Stimulated activated naive CD8-positive, alpha-beta T cell treated with anti-CD3 and anti-CD28 coated beads, Interleukin-15, Interleukin-2, amounts not matched to agents 100 U/mL and 50 U/mL, for 24 hours (primary cell): ENCODE results near the gene KCNMA1.

Experiments used
- ATAC-seq: fragments of 150-1000 bp; cut with Tn5 transposase; one replicate; pipeline ENCODE4 v1.10.0; 2021
- DNase-seq: peaks from one replicate; pipeline ENCODE4 v3.0.0; 2021

KCNMA1 gene

DNA sequence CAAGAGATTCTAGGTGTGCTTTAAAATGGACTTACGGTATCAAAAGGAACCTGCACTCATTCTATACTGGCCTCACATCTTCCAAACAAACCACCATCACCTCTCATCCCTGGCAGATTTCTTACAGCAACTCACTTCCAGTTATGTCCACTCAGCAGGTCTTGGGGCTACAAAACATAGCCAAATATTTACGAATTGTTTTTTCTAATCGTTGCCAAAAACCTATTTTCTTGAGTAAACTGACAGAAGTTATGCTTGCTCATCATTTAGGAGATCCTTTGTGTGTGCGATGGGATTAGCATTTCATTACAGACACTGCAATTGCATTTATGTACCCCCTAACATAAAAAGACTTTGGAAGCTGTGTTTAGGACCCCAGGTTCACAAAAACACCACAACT, 2.7 kb downstream of the KCNMA1 start:
- ATAC-seq (no peak), DNase-seq (no peak)

DNA sequence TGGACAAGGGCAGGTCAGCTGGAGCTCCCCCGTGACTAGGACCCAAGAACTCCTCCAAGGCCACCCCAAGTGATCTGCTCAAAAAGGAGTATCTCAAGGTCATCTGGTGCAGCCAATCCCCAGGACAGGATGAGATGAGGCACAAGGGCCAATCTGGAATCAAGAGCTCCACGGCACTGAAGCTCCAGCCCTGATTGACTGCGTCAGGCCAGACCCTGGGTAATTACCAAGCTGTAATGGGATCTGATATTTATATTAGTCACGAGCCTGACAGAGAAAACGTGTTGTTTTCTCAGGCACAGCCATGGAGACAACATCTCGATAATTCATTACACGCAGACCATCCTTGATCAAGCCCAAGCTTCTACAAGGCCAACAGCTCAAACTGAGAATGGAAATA, 4.2 kb downstream of the KCNMA1 start:
- no peak for ATAC-seq
- no peak for DNase-seq

DNA sequence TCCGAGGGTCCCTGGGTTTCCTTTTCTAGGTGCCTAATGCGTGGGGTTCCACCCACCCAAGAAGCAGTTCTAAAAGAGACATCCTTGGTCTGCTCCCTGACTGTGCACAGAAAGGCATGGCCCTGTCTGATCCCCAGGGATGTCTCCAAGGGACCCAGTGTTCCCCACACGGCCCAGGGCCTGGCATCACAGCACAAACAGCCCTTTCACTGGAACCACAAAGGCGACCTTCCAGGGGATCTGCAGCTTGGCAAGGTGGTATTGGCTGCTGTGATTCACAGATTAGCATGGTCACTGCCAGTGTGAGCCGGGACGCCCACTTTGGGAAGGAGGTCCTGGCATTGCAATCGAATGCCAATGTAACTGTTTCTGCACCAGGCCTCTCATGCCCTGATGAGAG, 6.4 kb downstream of the KCNMA1 start:
- no peak for ATAC-seq
- no peak for DNase-seq

DNA sequence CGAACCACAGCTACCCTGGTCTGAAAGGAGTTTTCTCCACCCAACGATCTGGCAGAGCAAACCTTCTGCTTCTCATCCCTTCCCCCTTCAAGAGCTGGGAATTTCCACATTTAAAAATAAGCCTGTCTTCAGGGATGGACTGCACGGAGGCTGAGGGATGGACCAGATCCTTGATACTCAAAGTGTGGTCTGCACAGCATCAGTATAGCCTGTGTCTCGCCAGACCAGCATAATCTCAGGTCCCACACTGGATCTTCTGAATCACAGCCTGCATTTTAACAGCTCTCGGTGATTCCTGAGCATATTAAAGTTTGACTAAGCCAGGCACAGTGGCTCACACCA, 7.1 kb downstream of the KCNMA1 start:
- no peak for DNase-seq
- ATAC-seq, result no peak

DNA sequence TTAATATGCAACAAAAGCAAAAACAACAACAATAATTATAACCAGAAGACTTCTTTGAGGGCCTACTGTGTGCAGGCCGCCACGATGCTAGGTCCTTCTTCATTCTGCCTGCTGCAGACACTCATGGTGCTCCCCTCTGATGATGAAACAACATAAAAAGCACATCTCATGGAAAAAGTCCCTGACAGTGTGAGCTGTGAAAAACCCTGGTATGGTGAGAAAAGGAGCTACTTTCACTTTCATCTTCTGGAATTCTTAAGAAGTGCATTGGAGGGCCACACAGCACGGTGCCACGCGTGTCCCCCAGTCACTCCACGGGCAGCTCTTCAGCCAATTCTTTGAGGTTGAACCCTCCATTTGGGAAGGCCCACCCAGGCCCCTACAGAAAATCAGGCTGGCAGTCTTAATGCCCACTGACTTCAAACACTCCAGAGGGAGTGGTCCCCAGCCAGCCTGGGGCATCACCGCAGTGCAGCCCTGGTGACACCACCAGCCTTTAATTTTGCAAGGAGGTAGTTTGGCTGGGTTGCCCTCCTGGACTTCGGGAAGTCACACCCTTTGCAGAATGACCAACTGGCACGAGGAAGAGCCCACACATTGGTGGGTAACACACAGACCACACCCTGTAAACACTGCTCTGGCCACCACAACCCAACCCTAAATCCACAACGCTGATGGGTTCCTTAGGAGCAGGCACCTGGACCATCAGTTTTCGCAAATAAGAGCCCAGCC, 7.7 kb downstream of the KCNMA1 start:
- ATAC-seq (no peak), DNase-seq (no peak)

DNA sequence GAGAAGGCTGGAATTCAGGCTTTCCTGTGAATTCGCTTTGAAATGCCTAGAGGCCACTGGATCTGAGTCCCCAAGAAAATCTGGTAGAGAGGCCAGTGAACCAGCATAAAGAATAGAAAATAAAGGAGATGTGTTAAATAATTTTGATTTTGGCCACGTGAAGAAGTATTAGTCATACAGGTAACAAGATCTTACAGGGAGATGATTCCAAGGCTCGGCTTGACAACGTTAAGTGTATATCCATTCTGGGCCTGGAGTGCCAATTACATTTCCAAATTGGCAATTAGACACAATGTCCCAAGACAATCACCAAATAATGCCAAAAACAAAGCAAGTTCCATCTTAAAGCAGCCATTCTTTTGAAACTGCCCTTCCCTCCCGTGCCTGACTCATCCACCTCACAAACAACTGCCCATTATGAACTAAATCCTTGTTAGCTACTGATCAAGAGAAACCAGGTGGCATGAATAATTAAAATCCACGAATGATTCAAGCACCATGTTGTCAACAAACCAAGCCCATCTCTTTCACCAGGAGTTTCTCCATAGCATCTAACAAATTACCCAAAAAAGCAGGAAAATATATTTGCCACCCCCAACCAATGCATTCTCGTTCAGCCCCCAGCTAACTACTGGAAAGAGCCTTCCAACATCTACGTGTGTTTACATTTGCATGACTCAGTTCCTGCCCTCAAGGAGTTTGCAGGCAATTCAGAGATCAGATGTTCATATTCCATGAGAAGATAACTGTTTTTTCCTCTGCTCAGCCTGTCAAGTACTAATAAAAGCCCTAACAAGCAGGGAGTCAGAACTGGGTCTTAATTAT, 8.5 kb downstream of the KCNMA1 start:
- ATAC-seq (no peak), DNase-seq (no peak)

DNA sequence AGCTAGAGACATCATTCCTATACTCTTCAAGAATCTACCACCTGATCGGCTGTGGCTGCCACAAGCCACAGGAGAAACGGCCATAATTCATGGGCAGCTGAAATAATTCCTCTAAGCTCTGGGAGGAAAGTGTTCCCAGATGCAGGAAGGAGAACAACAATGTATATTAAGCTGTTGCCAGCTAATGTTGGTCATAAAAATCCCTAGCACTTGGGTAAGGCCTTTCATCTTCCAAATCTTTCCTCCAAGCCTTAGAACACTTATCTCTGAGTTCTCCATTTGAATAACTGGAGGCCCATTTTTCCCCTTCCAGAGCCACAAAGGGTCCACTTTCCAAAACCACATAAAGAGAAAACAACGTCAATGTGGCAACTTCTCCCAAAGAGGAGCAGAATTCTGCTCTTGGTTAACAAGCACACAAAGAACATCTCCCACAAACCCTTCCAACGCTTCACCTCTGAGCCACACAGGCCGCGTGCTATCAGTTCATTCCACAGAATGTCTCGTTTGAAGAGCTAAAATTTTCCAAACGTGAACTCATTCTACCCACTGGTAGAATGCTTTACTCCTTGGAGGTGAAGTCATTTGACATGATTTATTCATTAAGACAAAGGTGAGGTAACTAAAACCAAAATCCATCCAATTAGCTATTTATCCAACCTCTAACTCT, 11.2 kb downstream of the KCNMA1 start:
- no peak for DNase-seq

DNA sequence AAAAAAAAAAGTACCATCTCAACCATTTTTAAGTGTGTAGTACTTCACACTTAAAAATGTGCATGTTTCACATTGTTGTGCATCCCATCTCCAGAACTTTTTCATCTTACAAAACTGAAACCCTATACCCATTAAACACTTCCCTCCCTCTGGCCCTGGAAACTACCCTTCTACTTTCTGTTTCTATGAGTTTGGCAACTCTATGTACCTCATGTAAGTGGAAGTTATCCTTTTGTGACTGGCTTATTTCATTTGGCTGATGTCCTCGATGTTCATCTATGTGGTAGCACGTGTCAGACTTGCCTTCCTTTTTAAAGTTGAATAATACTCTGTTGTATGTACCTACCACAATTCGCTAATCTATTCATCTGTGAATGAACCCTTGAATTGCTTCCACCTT, 12.2 kb downstream of the KCNMA1 start:
- ATAC-seq (no peak), DNase-seq (no peak)

More for the DNA sequence above, 11.2 kb downstream of the KCNMA1 start:
- no peak for ATAC-seq

DNA sequence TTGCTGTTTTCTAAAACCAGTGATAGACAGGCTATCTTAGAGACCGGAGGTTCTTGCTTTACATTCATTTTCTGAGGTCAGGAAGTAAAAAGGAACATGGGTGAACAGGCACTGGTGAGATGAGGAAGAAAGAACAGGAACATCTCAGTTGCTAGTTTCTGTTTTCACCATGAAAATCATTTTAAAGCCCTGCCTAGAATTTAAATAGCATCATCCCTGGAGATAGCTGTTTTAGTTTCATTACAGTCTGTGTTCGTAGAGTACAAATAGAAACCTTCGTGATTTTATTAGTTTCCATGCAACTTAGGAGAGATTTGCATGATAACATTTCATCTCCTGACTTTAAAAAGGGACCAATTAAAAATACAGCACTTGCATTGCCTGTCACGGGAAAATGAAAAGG, 14.7 kb downstream of the KCNMA1 start:
- ATAC-seq (no peak), DNase-seq (no peak)

DNA sequence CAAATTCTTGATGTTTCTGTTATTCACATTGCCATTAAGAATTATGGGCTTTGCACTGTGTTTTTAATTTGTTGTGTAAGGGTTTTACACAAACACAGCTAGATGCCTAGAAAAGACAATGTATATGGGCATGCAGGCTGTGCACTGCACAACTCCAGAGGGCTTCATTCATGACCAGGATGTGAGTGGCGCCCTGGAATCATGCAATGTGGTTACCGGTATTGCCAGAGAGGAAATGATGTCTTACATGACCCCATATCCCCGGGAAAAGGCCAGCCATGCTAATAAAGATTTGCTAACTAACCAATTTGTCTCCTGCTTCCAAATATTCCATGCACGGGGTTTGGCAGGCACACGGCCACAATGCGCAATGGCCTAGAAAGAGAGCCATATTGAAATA, 16.9 kb downstream of the KCNMA1 start:
- DNase-seq, result no peak
- no peak for ATAC-seq

DNA sequence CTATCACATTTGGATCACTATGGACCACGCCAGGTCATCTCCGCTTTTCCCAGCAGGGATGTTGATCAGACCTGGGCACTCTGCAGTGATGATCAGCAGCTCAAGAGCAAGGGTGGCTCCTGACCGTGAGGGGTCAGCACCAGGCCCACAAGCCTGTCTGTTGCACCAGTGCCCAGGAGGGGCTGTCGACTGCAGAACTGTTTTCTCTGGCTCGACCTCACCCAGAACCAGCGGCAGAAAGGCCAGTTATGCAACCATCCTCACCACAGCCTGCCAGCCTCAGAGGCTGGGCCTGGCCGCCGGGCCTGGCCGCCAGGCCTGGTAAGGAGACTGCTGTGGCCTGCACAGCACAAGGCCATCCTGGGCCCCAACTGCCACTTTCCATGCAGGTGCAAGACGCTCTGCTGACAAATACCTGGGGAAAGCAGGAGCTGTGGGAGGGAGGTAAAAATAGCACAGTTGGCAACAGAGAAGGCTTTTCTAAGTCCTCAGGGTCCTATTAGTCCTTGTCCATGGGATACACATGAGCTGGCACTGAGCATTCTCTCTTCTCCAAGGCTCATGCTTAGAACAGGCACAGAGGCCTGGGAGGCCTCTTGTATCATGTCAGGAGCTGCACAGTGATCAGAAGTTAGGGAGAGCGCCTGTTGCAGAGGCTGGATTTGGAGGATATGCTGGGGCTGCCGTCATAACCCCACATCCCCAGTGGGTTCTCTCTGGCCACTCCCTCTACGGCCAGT, 17.5 kb downstream of the KCNMA1 start:
- ATAC-seq, result no peak
- no peak for DNase-seq

DNA sequence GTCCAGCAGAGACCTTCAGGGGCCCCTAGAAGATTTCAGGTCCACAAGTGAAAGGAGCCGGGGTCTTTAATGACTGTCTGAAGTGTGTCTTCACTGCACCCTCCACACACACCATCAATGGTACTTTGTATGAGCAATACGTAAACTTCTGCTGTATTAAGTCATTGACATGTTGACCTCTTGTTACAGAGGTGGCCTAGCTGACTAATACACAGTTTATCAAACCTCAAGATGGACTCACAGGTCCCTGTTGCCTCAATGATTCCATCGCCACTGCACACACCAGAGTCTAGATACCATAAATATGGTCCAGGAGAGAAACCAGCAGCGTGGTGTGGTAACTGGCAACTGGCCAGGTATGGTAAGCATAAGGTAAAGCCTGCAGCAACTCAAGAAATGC, 19.5 kb downstream of the KCNMA1 start:
- ATAC-seq (no peak), DNase-seq (no peak)

DNA sequence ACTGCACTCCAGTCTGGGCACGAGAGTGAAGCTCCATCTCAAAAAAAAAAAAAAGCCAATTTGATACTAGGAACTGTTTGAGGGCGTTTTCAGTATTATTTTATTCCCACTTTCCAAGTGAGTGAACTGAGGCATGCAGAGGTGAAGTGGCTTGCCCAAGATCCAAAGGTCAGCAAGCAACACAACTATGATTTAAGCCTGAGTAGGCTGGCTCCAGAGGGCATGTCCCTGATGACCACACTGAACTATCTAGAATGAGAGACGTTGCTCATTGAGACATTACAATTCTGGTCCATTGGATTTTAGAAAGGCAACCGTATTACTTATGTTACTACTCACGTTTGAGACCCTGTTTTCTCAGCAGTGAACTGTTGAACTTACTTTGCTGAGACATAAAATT, 20.8 kb downstream of the KCNMA1 start:
- no peak for ATAC-seq
- DNase-seq, result no peak

DNA sequence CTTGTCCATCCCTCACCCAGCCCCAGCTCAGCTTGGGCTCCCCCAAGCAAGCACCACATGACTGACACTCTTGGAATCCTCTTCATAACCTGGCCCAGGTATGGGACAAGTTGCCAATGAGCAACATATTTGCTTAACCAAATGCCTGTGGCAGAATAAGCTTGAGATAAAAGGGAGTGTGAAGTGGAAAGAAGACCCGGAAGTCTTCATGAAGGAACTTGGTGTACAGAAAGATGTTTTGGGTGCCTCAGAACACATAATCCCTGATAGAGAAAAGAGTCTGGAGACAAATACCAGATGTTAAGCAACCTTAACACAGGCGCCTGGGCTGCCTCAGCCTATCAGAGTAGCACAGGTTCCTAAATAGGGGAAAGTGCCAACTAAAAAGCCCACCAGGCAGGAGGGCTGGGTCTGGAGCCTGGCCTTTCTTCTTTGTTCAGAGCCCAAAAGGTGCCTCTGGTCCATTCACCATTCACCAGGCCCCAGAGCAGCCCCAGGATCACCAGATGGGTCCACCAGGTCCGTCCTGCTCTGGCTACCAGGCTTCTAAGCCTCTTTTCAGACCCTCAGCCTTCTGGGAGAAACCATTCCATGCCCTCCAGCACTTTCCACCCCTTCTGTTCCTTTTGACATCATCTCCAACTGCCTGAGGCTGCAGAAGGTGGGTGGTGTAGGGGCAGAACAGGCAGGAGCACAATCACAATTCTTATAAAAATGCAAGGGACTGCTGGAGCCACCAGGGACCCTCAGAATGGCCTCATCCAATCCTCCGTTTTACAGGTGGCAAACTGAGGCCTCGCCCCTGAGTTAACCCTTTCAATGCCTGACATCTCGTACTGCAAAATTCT, 22.6 kb downstream of the KCNMA1 start:
- ATAC-seq, result no peak
- no peak for DNase-seq

DNA sequence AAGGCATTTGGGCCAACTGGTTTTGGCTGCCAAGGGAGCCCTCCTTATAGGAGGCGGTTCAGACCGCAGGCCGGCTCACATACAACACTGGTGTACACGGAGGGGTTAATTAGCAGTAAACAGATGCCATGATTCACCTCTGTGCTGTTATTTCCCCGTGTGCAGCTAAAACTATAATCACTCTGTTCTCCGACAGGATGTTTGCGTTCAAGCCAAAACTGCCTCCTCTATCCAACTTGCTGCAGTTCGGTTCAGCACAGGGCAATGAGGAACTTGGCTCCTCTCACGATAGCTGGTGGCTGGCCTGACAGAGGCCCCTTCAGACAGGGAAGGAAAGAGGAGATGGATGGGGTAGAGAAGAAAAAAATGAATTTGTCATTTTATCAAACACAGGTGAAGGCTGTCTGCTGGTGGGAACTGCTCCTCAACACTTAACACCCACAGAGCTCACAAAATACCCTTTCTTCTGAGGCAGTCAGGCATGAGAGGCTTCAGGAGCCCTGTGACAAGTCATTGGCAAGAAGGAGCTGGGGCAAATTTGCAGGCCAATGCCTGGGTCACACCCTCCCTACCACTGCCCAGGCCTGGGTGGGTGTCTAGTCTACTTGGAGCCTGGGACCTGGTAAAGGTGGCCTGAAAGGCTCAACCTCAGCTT, 24.0 kb downstream of the KCNMA1 start:
- DNase-seq, result no peak
- no peak for ATAC-seq

DNA sequence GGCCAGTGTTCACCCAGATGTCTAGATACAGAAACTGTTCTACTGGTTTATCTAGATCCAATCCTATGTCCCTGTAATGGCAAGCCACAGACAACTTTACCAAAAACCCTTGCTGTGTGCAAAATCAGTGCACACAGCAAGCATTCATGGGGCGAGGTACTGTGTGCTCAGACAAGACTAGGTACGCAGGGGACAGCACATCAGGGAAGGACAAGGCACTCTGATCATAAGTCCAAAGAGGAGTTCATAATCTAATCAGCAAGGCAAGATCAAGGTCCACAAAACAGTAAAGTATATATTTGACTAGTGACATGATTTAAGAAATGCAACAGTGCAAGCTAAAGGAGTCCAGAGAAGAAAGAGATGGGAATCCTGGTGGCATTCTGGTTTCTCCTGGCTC, 25.9 kb downstream of the KCNMA1 start:
- DNase-seq, result no peak
- ATAC-seq, result no peak

DNA sequence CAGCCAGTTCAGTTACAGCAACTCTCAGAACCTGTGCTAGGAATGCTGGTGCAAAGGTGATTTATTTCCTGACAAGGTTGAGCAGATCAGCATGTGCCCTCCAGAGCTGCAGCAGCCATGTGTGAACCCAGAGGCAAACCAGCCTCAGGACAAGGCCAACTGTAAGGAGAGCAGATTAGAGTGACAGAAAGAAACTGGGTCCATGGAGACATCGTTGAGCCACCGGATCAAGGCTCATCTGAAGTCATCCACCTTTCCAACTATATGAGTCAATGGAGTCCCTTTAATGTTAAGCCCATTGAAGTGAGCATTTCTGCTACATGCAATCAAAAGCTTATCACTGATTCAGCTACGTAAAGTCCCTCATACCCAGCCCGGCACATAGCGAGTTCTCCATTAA, 26.4 kb downstream of the KCNMA1 start:
- ATAC-seq (no peak), DNase-seq (no peak)

DNA sequence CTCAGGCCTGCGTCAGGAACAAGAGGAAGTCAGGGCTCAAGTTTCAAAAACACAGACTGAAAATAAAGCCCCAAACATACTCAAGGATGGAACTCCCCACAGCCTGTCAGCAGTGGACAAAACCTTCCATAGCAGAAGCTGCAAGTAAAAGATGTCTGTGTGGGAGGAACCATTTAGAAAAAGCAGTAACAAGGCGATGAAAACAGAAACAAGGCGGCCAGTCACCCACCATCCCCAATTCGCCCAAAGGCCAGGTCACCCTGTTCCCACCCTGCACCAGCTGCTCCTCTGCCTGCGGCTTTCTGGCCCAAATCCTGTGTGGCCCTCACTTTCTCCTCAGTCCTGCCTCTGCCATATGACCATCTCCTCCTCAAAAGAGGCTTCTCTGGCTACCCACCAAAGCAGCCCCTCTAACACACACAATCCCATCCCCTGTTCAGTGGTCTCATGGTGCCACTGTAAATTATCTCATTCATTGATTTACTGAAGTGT, 27.8 kb downstream of the KCNMA1 start:
- DNase-seq, result no peak

DNA sequence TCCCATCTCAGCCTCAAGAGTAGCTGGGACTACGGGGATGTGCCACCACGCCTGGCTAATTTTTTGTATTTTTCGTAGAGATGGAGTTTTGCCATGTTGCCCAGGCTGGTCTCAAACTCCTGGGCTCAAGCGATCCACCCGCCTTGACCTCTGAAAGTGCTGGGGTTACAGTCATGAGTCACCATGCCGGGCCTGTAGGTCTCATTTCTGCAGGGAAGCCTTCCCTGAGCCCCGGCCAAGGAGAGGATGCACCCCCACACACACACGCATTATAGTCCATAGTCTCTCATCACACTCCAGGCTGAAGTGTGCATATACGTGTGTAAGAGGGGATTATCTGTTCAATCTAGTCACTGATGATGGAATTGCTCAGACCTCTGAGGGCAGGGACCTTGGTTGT, 29.3 kb downstream of the KCNMA1 start:
- DNase-seq (no peak), ATAC-seq (no peak)

More for the DNA sequence above, 27.8 kb downstream of the KCNMA1 start:
- no peak for ATAC-seq

DNA sequence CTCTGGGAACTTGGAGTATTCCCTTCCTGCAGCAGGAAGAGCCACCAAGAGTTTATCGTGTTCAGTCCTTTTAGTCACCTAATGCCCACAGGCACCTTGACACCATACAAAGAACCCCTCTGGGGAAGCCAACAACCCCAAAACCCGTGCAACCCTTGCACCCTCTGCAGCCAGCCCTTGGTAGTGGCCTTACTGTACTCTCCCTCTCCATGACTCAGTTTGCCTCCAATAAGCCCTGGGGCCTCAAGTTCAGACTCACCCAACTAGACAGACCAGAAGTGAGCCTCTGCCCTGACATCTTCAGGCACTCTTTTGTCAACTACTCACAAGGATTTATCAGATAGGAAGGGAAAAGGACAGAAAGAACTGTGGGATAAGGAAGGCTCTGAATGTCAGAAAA, 30.9 kb downstream of the KCNMA1 start:
- DNase-seq, result no peak
- ATAC-seq, result no peak

DNA sequence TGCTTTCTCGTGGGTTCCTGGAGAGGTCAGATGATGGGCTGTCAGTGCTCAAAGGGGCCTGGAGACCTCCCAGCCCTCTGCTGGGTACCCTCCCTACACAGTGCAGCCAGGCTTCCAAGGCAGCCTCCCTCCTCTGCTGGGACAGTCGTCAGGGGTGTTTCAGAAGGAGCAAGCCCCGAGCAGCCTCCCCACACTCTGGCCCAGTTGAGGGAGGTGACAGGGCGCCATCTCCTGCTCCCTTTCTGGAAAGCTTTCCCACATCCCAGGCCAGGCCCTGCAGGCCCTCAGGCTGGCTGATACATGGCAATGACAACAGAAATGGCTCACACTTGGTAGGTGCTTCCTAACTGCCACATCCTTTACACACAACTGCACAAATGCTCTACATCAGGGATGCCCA, 32.1 kb downstream of the KCNMA1 start:
- ATAC-seq, result no peak
- no peak for DNase-seq
